ENCODE data around the gene CCDC33. TPM values are rescaled to one million over a fixed set of nuclear protein-coding genes. Genes with fewer than 3 reads are reported as not detected.
"Not testable (repeated sequence)": the region's sequence is repeated elsewhere in the genome, so short reads cannot be mapped to it uniquely, and the experiment has no call there.

Gene CCDC33
- polyA plus RNA-seq, 10 donors, result 0.05 to 0.31 (median 0.19) TPM; not detected in 7

GRCh38 chr15:74333093-74333492 lies 97.0 kb downstream of the CCDC33 start:
- DNase-seq, result no peak

- no peak for DNase-seq
Measured at GRCh38 chr15:74333662-74334061, 97.5 kb downstream of the CCDC33 start.

- no peak for DNase-seq
Measured at GRCh38 chr15:74334127-74334526, 98.0 kb downstream of the CCDC33 start.

GRCh38 chr15:74335396-74335795 lies 99.3 kb downstream of the CCDC33 start:
- DNase-seq, result no peak

- DNase-seq, result no peak
Measured at GRCh38 chr15:74336061-74337005, 100.2 kb downstream of the CCDC33 start.

- no peak for DNase-seq
Measured at GRCh38 chr15:74337146-74337545, 101.0 kb downstream of the CCDC33 start.

GRCh38 chr15:74337607-74338211 lies 101.6 kb downstream of the CCDC33 start:
- DNase-seq, result no peak

- DNase-seq, result no peak
Measured at GRCh38 chr15:74338676-74339075, 102.5 kb downstream of the CCDC33 start.

GRCh38 chr15:74339371-74339770 lies 103.2 kb downstream of the CCDC33 start:
- no peak for DNase-seq

GRCh38 chr15:74340150-74340549 lies 104.0 kb downstream of the CCDC33 start:
- DNase-seq, result no peak

- no peak for DNase-seq
Measured at GRCh38 chr15:74343127-74343796, 107.1 kb downstream of the CCDC33 start.

GRCh38 chr15:74343797-74344127 lies 107.6 kb downstream of the CCDC33 start:
- no peak for DNase-seq

- no peak for DNase-seq
Measured at GRCh38 chr15:74345051-74345450, 108.9 kb downstream of the CCDC33 start.

- no peak for DNase-seq
Measured at GRCh38 chr15:74347757-74348250, 111.7 kb downstream of the CCDC33 start.

GRCh38 chr15:74349241-74349778 lies 113.2 kb downstream of the CCDC33 start:
- DNase-seq, result no peak

- DNase-seq, result no peak
Measured at GRCh38 chr15:74350295-74351275, 114.5 kb downstream of the CCDC33 start.

GRCh38 chr15:74351670-74352069 lies 115.5 kb downstream of the CCDC33 start:
- DNase-seq, result no peak

- DNase-seq, result no peak
Measured at GRCh38 chr15:74352393-74352910, 116.3 kb downstream of the CCDC33 start.

- DNase-seq, result not testable (repeated sequence)
Measured at GRCh38 chr15:74353992-74354391, 117.9 kb downstream of the CCDC33 start.

GRCh38 chr15:74356050-74356449 lies 119.9 kb downstream of the CCDC33 start:
- not testable (repeated sequence) for DNase-seq

- DNase-seq, result not testable (repeated sequence)
Measured at GRCh38 chr15:74357514-74357913, 121.4 kb downstream of the CCDC33 start.

Measured in muscle of back (tissue), 11 donors.